Brain microvascular endothelial cell (primary cell): Measurements from ENCODE around the gene SLC30A1.

Source experiments
- DNase-seq: peaks from one replicate; pipeline ENCODE4 v3.0.0-alpha.2; 2020
- H3K27ac ChIP-seq: fragments of 250-450 bp; sonication (Bioruptor Pico); 2 replicates; pipeline ENCODE4 v1.5.1; 2020; ENCODE audit warnings: mild to moderate bottlenecking, moderate library complexity
- H3K27me3 ChIP-seq: fragments of 250-450 bp; sonication (Bioruptor Pico); replicated peaks from 2 replicates; pipeline ENCODE4 v1.5.1; 2020; ENCODE audit warnings: mild to moderate bottlenecking
- H3K36me3 ChIP-seq: fragments of 250-450 bp; sonication (Bioruptor Pico); replicated peaks from 2 replicates; pipeline ENCODE4 v1.5.1; 2020; ENCODE audit warnings: mild to moderate bottlenecking
- H3K4me3 ChIP-seq: 2 replicates; pipeline ENCODE4 v1.5.1; 2011; ENCODE audit warnings: low read depth, mild to moderate bottlenecking, control low read depth, low read length, moderate library complexity
- in situ Hi-C: cut with HindIII; loops from 2 replicates; pipeline ENCODE4 v1.10.0; 2017; ENCODE audit warnings: low sequenced_read_pairs, low pct_ligation_motif_present
- TF ChIP-seq, protein P1 (sequence below): IDR thresholded peaks from 2 replicates; pipeline ENCODE4 v1.5.1; 2011; ENCODE audit warnings: low read depth, mild to moderate bottlenecking, moderate library complexity, low read length, control low read depth, inconsistent platforms; ENCODE audit errors: missing control alignments

SLC30A1 gene

DNA sequence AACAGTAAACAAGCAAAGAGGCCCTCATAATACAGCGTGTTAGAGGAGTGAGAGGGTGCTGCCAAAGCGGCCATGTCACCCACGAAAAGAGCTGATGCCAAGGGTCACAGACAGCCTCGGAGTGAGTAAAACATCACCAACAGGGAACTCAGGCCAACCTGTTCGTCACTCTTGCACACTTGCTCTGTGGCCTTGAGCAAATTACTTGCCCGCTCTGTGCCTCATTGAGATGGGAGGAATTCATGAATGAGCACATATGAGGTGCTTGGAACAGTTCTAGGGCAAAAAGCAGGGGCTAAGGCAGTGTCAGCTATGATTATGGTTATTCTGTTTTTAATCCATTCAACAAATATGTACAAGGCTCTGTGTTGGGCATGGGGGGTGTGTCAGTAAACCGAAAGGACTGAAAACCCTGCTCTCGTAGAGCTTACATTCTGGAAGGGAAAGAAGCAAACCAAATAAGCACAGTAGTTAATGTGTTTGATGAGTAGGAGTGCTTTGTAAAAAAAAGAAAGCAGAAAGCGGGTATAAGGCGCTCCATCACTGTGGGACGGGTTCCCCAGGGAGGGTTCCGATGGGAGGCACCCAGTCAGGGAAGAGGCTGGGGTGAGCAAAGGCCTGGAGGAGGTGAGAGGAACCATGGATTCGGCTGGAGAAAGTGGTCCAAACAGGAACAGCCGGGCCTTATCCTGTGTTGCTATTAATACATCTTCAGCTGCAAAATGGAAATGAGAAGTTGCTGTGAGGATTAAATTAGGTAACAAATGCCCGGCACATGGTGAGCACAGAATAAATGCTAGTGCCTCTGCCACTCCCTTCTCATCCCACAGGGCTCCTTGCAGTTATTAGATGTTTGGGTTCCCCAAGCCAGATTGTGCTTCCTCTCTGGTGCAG lies 47.5 kb downstream of the SLC30A1 start:
- in situ Hi-C loops: no loop called here
- no peaks in the 10 kb centered on the region for H3K36me3 ChIP-seq
- no peak overlapping the region for H3K27ac ChIP-seq
- no peak for DNase-seq
- H3K27me3 ChIP-seq: no peaks in the 10 kb centered on the region
- TF ChIP-seq, protein P1, sequence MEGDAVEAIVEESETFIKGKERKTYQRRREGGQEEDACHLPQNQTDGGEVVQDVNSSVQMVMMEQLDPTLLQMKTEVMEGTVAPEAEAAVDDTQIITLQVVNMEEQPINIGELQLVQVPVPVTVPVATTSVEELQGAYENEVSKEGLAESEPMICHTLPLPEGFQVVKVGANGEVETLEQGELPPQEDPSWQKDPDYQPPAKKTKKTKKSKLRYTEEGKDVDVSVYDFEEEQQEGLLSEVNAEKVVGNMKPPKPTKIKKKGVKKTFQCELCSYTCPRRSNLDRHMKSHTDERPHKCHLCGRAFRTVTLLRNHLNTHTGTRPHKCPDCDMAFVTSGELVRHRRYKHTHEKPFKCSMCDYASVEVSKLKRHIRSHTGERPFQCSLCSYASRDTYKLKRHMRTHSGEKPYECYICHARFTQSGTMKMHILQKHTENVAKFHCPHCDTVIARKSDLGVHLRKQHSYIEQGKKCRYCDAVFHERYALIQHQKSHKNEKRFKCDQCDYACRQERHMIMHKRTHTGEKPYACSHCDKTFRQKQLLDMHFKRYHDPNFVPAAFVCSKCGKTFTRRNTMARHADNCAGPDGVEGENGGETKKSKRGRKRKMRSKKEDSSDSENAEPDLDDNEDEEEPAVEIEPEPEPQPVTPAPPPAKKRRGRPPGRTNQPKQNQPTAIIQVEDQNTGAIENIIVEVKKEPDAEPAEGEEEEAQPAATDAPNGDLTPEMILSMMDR: no peak
- H3K4me3 ChIP-seq: no peak overlapping the region

DNA sequence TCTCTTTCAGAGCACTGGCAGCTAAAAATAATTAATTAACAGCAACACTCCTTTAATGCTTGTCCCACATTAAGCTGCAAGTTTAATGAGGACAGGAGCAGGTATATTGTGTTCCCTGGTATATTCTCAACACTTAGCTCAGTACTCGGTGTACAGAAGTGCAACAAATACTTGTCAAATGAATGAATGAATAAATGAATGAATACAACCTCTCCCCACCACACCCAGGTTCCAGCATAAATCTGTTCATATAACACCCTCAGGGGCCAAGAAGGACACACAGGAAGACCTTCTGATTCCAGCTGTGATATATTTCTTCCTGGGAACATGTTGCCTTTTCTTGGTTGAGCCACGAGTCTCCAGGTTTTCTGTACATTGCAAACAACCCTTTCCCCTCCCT lies 48.9 kb downstream of the SLC30A1 start:
- no peak overlapping the region for H3K27ac ChIP-seq

DNA sequence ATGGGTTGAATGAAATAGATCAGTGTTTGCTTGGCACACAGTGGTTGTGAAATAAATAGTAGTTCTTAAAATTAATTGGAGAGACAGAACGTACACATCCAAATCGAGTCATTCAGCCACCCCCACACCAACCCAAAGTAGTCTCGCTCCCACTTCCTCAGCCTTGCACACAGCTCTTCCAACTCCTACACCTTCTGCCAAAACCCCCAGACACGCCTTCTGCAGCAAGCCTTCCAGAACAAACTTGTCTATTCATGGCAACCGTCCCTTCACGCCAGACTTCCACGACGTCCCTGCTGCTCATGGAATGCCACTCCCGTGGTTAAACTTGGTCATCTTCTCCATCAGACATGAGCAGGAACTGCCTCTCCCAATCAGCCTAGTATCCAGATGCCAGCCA lies 49.5 kb downstream of the SLC30A1 start:
- Histone ChIP-seq H3K27me3 (no peaks in the 10 kb centered on the region), H3K36me3 (no peaks in the 10 kb centered on the region), H3K27ac (no peak overlapping the region), H3K4me3 (no peak overlapping the region)
- DNase-seq: no peak
- in situ Hi-C loops: no loop called here
- TF ChIP-seq, protein P1: no peak

More for the DNA sequence above, 48.9 kb downstream of the SLC30A1 start:
- in situ Hi-C loops: no loop called here
- H3K27me3 ChIP-seq: no peaks in the 10 kb centered on the region
- H3K36me3 ChIP-seq: no peaks in the 10 kb centered on the region
- TF ChIP-seq, protein P1: no peak
- no peak for DNase-seq
- no peak overlapping the region for H3K4me3 ChIP-seq

DNA sequence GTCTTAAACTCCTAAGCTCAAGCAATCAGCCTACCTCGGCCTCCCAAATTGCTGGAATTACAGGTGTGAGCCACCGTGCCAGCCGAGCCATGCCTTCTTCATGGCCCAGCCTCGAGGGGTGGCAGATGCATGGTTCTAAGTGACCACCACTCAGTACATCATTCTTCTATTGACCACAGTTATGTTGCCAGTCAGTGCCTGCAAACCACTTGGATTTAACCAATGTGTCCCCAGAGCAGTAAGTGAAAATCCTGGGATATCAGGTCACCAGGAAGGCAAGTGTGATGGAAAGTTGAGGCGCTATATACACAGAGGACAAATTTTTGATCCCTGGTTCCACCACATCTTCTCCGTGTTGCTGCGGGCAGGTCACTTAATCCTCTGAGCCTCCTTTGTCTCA lies 50.0 kb downstream of the SLC30A1 start:
- Histone ChIP-seq H3K27me3 (no peaks in the 10 kb centered on the region), H3K4me3 (no peak overlapping the region), H3K36me3 (no peaks in the 10 kb centered on the region), H3K27ac (no peak overlapping the region)
- DNase-seq: no peak
- in situ Hi-C loops: no loop called here
- TF ChIP-seq, protein P1: no peak

DNA sequence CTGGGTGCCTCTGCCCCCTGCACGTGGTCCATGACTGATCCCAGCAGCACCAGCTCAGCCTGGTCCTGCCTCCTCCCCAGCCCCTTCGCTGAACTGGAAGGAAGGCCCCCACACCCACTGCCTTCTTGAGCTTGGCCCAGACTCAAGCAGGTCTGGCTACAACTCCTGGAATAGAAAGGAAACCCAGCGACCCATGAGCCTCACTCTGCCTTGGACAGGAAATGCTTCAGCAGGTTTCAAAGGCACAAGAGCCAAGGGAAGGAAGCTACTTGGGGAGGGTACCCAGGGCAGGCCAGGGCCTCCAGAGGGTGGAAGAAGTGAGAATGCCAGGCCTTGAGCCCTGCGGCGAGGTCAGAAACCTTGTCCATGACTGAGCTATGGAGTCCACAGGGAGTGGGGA lies 51.1 kb downstream of the SLC30A1 start:
- H3K27ac ChIP-seq: no peak overlapping the region
- no peak overlapping the region for H3K4me3 ChIP-seq
- DNase-seq: no peak
- H3K36me3 ChIP-seq: no peaks in the 10 kb centered on the region
- no peaks in the 10 kb centered on the region for H3K27me3 ChIP-seq
- in situ Hi-C loops: no loop called here
- TF ChIP-seq, protein P1: no peak
